ENCODE results near the gene NF1.
"Not testable (repeated sequence)": the region's sequence is repeated elsewhere in the genome, so short reads cannot be mapped to it uniquely, and the experiment has no call there.

NF1 gene

DNA sequence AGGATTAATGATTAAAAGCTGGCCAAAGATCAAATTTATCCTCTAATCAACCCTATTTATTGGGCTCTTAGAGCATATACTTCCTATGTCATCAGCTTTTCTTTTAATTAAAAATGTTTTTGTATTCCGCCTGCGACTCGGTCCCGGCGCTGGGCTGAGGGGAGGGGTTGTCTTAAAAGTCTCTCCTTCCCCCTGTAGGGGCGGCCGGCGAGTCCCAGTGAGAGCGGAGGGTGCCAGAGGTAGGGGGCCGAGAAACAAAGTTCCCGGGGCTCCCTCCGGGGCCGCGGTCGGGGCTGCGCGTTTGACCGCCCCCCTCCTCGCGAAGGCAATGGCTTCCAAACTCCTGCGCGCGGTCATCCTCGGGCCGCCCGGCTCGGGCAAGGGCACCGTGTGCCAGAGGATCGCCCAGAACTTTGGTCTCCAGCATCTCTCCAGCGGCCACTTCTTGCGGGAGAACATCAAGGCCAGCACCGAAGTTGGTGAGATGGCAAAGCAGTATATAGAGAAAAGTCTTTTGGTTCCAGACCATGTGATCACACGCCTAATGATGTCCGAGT lies 250.5 kb downstream of the NF1 start:
- not testable (repeated sequence) for FAIRE-seq

DNA sequence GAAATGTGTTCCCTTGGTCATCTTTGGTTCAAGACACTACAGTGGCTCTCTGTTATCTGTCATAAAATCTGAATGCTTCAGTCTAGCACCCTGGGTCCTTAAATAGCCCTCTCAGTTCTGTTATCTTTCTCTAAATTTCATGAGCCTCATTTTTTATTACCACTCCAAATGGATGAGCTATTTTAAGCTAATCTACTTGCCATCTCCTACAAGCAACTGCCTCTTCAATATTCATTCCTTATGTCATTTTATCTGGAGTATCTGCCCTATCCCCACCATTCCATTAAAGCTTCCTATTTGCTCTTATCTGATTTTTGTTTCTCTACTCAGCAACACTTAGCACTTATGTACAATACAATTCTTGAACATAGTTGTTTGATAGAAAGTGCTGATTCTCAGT lies 254.7 kb downstream of the NF1 start:
- no peak for FAIRE-seq

DNA sequence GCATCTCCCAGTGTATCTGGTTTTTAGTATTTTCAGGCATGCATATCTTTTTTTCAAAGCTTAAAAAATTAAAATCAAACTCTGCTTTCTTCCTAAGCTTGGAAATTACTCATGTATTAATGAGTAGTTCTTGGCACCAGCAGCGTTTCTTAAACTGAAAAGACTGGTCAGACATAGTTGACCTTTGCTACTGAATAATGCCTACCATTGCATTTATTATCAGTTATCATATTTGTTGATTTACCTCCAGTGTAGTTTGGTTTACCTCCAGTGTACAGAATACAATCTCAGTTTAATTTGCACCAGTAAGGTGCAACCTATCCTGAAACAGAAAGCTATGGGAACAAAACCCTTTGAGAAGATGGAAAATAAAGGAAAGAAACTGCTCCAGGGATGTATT lies 261.2 kb downstream of the NF1 start:
- FAIRE-seq: no peak

DNA sequence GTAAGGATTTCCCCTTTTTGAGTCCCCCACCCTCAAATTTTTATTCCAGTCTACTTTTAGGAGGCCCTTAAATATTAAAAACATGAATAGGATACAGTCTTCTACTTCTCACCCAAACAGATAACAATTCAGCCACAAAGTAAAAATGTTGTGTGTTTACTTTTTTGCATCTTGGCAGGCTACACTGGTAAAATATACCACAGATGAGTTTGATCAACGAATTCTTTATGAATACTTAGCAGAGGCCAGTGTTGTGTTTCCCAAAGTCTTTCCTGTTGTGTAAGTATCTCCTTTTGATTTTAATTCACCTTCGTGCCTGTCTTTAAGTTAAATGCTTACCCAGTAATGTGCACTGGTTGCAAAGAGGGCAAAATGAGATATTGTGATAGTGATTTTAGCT lies 262.3 kb downstream of the NF1 start:
- FAIRE-seq: no peak

DNA sequence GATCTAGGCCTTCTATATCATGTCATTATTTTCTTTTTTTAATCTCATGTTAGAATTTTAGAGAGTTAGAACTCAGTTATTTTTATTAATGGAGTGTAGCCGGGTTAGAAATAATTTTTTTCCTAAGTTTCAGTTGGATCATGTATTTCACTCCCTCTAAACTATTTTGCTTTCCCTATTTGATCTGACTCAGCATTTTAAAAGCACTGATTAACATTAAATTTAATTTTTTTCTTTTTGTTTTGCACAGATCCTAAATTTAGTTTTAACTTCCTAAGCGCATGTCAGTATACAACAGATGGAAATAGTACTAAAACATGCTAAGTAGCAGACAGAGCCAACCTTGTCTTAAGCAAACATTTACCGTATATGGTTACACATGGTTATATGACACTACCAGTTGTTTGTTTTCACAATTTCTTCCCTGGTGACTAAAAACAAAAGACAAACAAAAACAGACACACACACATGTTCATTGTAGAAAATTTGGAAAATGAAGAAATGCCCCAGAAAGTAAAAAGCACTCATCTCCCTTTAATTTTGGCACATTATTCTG lies 263.1 kb downstream of the NF1 start:
- peak; percentile 66 for FAIRE-seq

DNA sequence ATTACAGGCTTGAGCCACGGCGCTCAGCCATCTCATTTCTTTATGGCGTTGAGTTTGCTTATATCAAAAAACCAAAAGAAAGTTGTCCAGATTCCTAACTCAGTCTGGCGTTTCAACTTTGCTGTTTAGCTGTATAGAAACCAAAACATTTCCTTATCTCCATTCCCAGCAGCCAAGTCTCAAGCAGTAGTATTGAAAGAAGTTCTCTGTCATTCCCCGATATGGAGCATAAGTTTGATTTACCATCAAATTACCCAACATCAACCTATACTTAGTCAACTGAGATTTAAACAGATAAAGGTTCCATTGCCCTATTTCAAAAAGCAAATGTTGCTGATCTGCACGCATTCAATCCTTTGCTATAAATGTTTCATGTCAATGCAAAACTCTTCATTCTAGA lies 269.2 kb downstream of the NF1 start:
- FAIRE-seq: no peak

DNA sequence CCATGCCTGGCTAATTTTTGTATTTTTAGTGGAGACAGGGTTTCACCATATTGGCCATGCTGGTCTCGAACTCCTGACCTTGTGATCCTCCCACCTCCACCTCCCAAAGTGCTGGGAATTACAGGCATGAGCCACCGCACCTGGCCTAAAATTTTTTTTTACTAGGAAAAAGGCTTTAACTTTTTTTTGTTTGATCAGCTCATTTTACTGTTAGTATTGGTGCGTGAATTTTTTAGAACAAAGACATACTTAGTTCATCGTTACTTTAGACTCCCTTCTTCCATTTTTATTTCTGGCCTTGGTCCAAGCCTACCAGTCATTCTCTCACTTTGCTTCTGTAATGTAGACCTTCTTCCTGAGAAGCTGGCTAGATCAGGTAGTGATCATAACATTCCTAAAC lies 271.3 kb downstream of the NF1 start:
- FAIRE-seq: no peak

DNA sequence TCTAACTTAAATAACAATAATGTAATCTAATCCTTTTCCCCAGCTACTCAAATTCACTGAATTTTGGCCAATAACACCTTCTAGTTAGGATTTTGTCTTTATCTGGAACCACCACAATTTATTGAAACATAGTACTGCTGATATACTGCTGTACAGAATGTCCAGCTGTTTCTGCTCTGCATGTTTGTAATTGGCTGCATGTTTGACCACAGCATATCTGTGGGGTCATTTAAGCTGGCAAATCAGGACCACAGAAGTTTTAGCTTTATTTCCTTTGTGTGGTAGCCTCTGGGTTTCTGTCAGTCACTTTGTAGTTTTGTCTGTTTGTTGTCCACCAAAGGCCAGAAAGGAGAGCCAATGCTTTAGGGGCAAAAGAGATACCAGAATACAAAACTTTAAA lies 274.5 kb downstream of the NF1 start:
- no peak for FAIRE-seq

DNA sequence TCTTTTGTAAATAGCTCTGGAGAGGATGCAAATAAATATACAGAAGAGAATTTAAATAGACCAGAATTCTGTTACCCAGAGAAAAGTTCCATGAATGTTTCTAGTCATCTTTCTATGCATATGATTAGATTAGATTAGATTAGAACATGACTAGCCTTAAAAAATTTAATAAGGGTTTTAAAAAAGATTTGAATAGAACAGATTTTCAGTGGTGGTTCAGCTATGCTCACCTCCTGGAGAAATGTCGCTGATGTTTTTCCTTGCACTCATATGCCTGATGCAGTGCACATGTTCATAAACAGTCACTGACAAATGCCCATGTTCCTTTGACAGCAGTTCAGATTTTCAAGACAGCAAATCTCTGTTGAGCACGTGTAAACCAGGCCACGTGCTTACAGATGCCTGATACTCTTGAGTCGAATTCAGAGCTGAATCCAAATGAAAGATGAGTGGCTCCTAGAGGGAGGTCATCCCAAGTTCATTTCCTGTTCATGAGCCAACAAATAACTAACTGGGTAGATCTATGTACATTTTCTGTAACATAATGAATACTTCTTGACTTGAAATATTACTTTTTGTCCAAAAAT lies 276.8 kb downstream of the NF1 start:
- FAIRE-seq: no peak

DNA sequence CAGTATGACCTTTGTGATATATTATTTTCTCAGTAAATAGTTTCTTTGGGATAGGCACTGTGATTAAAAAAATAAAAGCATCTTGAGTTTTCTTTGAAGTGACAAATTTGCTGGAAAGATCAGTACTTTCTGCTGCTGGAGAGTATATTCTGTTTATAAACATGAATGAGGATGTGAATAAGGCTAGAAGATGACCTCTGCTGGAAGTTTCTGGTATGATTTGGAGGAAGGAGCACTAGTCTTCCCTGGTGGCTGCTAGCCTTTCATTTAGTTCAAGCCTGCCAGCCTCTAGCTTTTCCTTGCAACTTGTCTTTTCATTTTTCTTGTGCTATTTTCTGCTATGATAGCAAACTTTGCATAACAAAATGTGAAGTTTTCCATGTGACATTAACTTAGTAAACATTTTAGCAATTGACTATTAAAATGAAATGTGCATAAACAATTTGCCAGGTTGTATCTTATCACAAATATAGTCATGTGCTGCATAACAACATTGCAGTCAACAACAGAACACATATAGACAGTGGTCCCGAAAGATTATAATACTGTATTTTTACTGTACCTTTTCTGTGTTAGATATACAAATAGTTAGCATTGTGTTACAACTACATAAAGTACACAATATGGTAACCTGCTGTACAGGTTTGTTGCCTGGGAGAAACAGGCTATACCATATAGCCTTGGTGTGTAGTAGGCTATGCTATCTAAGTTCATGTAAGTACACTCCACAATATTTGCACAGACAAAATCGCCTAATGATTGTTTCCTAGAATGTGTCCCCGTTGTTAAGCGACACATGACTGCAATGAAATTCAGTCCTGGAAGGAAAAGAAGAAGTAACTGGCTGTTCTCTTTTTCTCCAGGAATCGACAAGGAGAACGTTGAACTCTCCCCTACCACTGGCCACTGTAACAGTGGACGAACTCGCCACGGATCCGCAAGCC lies 278.6 kb downstream of the NF1 start:
- peak; percentile 56 for FAIRE-seq

DNA sequence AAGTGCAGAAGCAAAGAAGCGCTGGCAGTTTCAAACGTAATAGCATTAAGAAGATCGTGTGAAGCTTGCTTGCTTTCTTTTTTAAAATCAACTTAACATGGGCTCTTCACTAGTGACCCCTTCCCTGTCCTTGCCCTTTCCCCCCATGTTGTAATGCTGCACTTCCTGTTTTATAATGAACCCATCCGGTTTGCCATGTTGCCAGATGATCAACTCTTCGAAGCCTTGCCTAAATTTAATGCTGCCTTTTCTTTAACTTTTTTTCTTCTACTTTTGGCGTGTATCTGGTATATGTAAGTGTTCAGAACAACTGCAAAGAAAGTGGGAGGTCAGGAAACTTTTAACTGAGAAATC lies 279.3 kb downstream of the NF1 start:
- FAIRE-seq: no peak

DNA sequence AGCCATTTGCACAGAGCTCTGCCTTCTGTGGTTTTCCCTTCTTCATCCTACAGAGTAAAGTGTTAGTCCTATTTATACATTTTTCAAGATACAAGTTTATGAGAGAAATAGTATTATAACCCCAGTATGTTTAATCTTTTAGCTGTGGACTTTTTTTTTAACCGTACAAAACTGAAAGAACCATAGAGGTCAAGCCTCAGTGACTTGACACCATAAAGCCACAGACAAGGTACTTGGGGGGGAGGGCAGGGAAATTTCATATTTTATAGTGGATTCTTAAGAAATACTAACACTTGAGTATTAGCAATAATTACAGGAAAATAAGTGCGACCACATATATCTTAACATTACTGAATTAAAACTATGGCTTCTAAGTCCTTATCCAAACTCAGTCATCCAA lies 279.7 kb downstream of the NF1 start:
- no peak for FAIRE-seq

DNA sequence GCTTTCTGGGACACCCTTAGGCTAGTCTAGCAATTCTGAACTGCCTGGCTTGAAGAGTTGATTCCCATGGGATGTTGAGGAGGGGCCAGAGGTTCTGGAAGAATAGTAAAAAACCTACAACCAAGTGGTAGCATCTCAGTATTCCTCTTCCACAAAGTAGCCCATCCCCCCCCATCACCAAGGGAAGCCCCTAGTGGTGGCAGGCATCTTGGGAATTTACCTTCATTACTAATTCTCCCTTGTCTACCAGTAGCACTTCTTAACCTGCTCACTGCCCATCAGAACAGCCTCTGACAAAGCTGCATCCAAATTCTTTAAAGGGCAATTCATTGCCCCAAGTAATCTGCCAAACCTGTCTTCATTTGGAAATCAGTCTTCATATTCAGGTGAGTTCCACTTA lies 283.9 kb downstream of the NF1 start:
- no peak for FAIRE-seq

DNA sequence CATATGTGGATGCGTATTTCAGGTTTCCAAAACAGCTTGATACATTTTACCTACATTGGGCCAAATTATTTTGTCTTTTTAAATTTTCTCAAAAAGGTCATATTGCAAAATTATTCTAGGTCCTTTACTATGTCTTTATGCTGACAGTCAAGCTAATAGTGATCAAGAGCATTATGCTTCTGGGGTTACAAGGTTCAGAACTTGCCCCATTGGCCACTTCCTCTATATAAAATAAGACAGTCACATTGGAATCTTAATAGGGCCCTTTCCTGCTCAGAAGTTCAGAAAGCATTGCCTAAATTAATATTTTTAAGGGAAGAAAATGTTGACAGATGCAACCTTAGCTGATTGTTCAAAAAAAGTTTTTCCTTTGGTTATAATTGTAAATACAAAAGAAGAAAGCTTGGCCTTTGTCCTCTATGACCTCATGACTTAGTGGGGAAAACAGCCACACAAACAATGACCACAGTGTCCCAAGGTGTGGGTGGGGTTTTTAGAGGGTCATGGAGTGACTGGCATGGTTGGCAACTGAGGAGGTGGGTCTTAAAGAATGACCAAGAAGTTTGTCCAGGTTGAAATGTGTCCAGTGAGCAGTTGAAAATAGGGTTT lies 284.9 kb downstream of the NF1 start:
- FAIRE-seq: no peak

DNA sequence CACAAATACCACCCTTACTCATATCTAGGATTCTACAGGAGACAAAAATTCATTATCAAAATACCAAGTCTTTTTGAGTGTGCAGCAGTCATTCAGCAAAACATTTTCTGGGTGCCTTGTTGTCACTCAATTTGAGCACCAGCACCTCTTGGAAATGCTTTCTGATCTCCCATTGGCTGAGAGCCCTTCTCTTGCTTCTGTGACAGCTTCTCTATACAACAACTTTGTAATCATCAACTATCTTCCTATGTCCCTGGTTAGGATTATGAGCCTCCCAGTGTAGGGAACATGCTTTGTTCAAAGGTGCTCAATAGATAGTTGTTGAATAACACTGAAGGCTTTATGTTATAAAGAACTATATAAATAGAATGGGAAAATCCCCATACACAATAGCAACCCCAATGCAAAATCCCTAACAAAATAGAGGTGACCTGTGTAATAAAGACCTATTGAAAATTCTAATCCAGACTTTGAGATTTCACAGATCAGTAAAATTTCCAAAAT lies 286.4 kb downstream of the NF1 start:
- no peak for FAIRE-seq

DNA sequence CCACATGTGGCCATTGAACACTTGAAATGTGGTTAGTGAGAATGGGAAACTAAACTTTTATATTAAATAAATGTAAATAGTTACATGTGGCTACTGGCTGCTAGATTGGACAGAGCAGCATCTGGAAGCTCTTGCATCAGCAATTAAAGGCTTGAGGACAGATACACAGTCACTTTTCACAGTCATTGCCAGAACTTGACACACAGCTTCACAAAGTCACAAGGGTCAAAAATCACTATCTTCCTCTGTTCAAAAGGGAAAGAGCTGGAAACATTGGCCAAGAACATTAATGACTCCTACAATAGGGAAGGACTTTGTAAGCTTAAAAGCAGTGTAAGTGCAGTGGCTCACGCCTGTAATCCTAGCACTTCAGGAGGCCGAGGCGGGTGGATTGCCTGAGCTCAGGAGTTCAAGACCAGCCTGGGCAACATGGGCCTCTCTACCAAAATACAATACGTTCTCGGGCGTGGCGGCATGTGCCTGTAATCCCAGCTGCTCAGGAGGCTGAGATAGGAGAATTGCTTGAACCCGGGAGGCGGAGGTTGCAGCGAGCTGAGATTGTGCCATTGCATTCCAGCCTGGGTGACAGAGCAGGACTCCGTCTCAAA lies 288.0 kb downstream of the NF1 start:
- FAIRE-seq: not testable (repeated sequence)

DNA sequence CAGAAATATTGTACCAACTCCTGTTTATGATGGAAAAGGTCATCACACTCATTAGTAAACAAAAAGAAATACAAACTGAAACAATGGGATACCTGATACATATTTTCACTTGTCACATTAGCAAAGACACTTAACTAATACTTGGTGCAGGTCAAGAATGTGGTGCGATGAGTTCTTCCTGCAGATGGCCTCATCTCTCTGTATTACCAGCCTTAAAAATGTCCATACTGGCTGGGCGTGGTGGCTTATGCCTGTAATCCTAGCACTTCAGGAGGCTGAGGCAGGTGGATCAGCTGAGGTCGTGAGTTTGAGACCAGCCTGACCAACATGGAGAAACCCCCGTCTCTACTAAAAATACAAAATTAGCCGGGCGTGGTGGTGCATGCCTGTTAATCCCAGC lies 288.7 kb downstream of the NF1 start:
- FAIRE-seq: not testable (repeated sequence)

DNA sequence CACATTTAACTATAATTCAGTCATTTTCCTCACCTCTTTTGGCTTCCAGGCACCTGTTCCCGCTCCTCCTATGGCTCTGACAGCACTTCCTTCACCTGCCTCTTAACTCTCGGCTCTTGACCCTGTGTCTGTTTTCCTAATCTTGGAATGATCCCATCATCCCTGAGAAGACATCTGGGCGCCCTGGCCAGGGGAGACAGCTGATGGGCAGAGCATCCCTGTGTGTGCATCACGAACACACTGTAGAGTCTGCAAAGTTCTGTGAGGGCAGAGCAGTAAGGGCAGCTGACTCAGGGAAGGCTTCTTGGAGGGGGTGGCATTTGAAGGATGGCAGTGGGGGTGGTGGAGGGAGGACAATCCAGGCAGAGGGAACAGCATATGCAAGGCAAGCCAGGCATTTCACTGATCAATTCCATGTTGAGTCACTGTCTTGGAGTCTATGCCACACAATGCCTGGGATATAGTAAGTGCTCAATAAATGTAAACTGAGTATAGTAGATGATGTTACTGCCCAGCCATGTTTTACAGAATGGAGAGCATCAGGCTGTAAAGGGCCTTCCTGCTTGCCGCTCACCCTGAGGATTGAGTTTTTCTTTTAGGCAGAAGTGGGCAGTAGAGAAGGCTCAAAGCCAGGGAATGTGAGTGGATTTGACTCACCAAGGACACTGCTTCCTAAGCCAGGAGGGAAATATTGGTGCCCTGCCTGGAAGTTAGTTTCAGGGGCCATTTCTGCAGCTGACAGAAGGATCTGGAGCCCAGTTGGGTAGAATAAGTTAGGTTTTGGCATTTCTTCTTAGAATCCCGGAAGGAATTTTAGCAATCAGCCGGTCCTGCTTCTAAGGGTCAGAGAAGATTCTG lies 290.9 kb downstream of the NF1 start:
- FAIRE-seq: no peak

DNA sequence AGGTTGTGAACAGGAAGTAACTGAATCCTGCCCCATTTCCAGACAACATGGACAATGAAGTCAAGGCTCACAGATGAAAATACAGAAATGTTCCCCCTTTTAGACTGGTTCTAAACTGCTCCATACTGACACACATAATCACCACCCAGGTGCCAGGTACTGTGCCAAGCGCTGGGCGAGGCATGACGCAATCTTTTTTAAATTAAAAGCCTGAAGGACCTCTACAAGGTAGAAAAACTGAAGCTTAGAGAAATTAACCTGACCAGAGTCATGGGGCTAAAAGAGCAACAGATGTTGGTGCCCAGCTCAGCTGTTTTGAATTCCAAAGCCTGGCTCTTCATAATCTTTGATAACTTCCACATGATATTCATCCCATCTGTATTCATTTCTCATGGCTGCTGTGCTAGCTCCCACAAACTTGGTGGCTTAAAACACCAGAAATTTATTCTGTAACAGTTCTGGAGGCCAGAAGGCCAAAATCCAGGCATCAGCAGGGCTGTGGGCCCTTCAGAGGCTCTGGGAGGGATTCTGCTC lies 291.8 kb downstream of the NF1 start:
- no peak for FAIRE-seq

DNA sequence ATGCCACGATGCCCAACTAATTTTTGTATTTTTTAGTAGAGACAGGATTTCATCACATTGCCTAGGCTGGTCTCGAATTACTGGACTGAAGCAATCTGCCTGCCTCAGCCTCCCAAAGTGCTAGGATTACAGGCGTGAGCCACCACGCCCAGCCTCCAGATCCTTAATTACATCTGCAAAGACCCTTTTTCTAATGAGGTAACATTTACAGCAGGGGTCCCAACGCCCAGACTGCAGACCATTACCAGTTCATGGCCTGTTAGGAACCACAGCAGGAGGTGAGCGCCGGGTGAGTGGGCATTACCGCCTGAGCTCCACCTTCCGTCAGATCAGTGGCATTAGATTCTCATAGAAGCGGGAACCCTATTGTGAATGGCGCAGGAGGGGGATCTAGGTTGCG lies 292.7 kb downstream of the NF1 start:
- FAIRE-seq: no peak

DNA sequence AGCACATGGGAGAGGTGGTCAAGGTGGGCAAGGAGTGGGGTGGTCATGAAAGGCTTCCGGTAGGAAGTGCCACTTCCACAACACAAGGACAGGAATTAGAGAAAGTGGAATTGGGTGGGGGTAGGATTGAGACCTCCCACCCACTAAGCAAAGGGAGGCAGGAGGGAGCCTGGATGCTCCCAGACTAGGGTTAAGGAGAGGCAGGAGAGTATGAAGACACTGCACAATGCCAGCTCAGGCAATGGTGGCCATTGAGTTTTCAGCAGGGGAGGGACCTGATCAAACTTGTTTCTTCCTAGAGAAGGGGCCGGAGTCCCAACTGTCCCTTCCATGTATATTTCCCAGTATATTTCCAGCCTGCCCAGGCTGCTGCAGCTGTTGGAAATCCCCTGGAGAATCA lies 293.6 kb downstream of the NF1 start:
- FAIRE-seq: no peak

All from islet of Langerhans (tissue), 1 donor.